NCI-H2227 (cell line): Measurements from ENCODE around the gene TMOD2.
A peak's percentile ranks its signal among the peaks of the same experiment; 100 is the strongest.
"Not testable (repeated sequence)": the region's sequence is repeated elsewhere in the genome, so short reads cannot be mapped to it uniquely, and the experiment has no call there.

Experiments
- DNase-seq: peaks from one replicate; lab custom pipeline; 2025; ENCODE audit not compliant: unreplicated experiment; lab: John Stamatoyannopoulos, UW

TMOD2 gene

DNA sequence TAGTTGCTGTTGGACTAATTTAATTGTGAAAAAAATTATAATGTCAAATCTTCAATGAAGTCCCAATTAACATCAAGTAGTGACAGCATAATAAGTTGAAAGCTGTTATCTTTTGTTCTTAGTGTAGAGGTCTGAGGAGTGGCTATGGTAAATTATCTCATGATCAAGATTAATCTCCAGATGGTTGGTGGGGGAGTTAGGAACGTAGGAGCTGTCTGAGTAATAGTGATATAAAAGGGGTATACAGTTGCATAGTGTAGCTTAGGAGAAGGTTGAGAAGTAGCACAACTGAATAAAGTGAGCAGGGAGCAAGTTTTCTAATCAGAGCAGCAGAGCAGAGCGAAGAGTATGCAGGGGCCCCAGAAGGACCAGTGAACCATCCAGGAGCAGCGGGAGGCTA lies 19.5 kb downstream of the TMOD2 start:
- DNase-seq: no peak

DNA sequence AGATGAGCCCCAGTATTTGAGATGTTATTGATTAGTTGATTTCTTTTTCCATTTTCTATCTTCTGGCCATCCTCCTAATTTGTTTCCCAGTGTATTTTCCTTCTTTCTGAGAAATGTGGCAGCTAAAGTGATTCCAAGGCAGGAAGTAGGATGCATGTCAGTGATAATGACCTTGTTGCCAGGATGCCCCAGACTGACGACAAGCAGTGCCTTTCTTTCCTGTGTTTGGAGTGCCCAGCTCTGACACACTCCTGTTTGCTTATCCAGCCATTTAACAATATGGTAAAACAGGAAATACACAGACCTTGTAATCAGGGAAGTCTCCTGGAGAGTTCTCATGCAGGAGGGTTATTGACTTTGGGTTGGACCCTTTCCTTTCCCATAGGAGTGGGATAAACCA lies 20.4 kb downstream of the TMOD2 start:
- no peak for DNase-seq

DNA sequence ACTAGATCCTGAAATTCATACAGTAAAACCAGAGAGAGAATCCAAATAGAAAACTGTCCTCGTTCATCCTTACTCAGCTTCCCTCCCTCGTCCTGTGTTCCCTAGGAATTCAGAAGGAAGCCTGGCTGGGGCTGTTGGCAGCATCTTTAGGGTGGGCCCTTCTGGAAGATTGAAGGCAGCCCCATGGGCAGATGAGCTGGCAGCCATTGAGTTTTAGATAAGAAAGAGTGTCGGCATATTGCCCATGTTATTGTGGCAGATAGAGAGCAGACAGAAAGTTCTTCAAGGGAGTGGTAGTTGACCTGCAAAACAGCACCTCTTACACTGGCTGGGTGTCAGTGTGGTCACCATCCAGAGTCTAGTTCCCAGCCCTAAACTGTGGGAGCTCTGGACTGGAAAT lies 23.5 kb downstream of the TMOD2 start:
- no peak for DNase-seq

DNA sequence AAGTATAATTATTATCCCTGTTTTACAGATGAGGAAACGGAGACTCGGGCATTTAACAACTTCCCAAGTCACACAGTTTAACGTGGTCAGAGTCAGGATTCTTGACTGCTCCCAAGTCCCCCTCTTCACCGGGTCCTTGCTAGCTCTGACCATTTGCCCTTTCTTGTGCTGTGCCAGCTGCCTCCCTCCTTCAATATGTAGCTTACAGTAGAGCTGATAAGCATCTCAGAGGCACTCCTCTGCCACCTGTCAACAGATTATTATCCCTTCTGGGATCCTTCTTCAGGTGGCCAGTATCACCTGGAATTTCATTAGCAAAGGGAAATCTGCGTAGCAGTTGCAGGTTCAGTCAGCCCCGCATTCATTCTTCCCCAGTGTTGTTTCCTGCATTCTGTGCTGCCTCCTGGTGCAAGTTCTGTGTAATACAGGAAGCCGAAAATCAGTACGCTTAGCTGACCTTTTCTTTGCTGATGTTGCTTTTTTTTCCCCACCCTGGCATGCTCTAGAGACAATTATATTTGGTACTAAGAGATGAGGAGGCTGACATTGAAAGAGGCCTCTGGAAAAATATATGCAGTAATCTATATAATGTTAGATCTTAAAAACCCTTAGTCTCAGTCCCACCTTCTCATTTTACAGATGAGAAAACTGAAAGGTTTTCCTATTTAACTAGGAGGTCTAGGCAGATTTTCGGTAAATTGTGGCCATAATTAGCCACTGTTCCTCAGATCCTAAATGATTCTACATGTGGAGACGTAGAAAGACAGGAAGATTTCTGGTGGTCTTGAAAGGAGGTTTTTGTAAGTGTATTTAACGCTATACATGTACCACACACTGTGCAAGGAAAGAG lies 24.8 kb downstream of the TMOD2 start:
- peak; percentile 50 for DNase-seq

DNA sequence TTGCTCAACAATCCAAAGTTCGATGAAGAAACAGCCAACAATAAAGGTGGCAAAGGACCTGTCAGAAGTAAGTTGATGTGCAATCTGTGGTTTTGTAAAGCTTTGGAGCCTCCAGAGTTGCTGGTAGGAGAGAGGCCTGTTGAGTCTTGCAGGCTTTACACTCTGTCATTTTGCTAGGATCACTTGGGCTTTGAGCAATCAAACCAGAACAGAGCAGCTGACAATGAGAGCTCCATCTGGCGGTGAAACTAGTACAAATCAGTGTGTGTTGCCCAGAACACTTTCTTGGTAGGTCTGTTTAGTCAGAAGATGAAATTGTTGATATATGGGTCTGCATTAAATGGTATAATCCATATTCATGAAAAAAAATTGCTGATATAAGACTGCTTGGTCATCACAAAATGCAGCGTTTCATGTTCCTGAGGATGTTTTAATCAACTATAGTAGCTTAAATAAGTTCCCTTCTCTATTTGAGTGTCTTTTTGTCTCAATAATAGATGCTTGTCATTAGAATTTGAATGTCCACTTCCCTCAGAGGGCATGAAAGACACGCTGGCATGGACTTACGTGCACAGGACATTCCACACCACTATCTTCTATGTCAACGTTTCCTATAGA lies 25.7 kb downstream of the TMOD2 start:
- peak; percentile 77 for DNase-seq

DNA sequence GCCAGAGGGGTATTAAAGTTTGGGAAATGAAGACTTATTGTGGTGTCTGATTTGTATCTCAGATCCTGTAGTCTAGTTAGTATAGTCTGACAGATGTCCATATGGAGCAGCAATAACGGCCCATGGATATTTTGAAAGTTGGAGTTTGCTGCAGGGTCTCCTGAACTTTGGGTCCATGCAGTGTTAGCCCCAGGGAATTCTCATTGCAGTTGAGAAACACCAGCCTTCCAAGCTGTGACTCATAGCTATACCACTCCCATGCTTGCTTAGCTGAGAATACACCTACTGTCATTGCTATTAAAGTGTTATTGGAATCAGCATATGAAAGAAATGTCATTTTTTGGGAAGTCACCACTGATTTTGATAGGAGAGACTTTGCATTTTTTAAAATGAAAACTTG lies 29.2 kb downstream of the TMOD2 start:
- no peak for DNase-seq

DNA sequence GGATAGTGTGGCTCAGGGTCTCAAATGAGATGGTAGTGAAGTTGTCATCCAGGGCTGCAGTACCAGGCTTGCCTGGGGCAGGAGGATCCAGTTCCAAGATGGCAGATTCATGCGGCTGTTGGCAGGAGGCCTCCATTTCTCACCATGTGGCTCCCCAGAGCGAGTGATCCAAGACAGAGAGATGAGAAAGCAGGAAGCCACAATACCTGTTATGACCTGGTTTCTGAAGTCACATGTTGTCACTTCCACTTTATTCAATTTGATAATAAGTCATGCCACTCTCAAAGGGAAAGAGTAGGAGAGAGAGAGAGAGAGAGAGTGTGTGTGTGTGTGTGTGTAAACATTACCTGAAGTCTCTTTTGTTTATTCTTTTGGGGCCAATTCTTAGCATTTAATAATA lies 30.1 kb downstream of the TMOD2 start:
- no peak for DNase-seq

DNA sequence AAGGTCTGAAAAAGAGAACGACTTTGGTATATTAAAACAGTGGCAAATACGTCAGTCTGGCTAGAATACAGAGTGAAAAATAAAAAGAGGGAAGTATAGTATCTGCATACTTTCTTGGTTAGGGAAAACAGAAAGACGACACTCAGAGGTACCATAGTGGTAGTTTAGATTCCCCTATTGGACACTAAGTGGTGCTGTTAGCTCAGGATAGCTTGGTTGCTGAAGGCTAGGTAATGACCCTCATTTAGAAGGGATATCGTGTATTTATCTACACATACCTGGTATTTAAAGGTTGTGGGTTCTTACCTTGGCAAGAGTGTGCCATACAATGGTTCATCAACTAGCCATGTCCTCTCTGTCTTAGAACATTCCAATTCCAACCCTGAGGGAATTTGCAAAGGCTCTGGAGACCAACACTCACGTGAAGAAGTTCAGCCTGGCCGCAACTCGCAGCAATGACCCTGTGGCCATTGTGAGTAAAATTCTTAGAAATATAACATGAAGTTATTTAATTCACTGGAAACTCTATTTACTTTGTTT lies 31.0 kb downstream of the TMOD2 start:
- DNase-seq: no peak

DNA sequence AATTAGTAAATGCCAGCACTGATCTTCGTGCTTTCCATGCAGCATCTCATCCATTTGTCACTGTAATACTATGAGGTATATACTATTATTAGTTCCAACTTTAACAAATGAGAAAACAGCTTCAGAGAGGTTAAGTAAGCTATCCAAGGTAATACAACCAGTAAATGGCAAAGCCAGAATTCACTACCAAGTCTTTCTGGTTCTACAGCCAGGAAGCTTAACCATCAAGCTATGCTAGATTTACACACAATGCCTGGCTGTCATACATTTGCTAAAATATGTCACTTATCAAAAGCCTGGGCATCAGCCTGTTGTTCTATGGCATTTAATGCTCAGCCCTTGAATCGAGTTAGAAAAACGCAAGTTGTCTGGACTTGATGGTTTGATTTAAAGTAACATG lies 32.6 kb downstream of the TMOD2 start:
- DNase-seq: no peak

DNA sequence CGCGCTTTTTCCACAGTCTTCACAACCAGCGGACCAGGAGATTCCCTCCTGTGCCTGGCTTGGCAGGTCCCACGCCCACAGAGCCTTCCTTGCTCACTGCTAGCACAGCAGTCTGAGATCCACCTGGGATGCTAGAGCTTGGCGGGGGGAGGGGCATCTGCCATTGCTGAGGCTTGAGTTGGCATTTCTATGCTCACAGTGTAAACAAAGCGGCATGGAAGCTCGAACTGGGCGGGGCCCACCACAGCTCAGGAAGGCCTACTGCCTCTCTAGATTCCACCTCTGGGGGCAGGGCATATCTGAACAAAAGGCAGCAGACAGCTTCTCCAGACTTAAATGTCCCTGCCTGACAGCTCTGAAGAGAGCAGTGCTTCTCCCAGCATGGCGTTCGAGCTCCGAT lies 35.7 kb downstream of the TMOD2 start:
- DNase-seq: not testable (repeated sequence)

DNA sequence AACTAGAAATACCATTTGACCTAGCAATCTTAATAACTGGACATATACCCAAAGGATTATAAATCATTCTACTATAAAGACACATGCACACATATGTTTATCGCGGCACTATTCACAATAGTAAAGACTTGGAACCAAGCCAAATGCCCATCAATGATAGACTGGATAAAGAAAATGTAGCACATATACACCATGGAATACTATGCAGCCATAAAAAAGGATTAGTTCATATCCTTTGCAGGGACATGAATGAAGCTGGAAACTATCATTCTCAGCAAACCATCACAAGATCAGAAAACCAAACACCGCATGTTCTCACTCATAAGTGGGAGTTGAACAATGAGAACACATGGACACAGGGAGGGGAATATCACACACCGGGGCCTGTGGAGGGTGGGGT lies 41.1 kb downstream of the TMOD2 start:
- DNase-seq: not testable (repeated sequence)

DNA sequence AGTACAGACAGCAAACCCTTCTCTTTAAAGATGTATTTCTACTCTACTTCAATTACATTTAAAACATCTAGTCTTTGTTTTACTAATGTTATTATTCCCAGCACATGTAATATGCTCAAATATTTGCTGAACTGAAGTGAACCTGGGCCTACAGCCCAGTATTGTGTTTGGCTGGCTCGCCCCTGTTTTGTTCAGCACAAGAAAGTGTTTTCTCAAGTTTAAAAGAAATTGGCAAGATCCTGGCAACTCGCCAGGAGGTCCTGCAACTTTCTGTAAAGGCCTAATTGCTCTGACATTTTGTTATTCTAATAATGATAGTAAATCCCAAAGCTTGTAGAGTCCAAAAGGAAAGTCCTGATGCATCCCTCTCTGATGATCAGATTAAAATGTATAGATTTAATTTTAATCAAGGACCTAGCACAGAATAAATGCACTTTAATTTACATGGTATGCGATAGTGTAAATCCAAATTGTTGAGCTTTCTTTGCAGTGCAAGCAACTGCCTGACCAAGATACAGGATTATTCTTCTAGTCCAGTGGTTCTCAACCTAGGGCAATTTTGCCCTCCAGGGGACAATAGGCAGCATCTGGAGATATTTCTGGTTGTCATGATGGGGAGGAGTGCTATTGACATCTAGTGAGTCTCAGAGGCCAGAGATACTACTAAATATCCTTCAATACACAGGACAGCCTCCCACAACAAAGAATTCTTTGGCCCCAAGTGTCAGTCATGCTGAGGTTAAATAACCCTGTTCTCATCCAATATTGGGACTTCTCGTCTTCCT lies 42.3 kb downstream of the TMOD2 start:
- no peak for DNase-seq

DNA sequence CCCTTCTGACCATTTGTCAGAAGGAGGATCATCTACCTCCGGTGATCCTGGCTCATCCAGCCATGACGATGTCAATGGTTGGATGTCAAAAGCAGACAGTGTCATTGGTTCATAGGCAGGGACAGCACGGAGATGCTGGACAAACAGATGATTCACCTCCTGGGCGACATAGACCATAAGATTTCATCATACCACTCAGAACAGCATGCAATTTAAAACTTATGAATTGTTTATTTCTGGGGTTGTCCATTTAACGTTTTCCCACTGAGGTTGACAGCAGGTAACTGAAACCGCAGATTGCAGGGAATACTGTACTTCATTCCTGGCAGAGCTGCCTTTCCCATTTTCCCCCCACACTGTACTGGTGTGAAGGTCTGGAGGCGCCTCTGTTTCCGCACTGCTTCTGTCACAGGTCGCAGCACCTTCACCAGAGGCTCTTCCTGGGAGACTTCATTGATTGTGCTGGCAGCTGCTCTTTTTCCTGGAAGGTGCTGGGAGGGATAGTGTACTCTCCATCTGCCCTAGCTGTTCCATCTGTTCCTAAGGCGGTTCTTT lies 45.5 kb downstream of the TMOD2 start:
- DNase-seq: no peak

DNA sequence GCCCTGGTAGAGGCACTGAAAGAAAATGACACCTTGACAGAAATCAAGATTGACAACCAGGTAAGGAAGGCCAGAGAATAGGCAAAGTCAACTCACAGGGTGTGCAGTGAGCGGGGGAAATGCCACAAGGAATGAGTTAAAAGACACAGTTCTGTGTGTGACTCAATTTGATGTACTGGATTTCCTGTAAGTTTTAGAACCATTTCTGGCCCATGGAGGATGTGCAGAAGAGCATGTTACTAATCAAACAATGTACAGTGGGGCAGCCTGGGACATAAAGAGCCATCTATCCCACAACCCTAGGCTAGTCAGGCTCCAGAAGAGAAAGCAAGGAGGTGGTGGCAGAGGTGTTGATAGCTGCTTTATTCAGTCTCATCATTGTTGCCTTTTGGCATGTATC lies 46.9 kb downstream of the TMOD2 start:
- DNase-seq: no peak

DNA sequence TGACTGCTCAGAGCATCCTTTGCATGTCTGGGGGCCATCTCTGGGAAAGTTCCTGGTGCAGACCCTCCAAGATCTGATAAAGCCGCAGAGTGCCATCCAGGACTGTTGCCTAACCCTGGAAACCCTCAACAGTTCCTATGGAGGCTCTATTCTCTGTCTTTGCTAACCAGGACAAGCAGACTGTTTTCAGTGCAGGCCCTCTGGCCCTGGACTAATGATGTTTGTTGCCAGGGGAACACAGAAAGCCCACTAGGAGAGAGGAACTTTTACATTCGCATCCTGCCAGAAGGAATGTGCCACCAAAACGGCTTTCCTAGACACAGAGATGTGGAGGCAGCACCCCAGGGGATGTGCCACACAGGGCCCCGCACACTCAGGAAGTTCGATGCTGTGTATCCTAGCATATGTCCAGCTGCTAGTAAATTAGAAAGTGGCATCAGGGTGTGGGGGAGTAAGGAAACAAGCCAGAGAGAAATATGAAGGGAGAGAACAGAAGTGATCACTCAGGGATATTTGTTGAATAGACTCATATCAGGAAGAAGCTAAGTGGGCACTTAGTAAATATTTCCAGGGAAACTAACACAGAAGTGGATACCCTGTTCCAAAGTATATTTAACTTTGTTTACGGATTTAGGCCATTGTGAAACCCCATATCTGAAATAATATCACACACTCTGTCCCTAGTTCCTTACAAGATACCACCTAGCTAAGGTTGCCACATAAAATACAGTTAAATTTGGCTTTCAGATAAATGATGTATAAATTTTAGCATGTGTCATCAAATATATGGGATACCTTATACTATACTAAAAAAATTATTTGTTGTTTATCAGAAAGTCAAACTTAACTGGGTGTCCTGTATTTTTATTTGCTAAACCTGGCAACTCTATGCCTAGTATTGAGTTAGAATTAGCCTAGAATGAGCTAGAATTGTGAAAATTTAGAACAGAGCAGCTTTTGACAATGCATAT lies 48.2 kb downstream of the TMOD2 start:
- no peak for DNase-seq

DNA sequence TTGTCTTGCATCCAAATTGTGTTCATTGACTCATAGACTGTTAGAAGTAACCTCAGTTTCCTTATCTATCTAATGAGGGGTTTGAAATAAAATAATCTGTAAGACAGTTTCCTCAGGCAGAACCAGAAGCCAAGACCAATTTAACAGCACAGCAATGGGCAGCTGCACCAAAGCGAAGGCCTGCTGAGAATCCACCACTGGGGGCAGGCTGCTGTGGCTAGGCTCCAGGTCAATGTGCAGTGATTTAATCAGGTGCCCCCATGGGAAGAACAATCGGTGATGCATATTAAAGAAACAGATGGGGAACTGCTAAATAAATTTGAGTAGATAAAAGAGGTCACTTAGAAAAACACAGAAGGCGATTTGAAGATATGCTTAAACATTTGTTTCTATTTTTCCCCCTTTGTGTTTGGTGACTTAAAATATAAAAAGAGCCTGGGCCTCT lies 50.0 kb downstream of the TMOD2 start:
- peak; percentile 10 for DNase-seq

DNA sequence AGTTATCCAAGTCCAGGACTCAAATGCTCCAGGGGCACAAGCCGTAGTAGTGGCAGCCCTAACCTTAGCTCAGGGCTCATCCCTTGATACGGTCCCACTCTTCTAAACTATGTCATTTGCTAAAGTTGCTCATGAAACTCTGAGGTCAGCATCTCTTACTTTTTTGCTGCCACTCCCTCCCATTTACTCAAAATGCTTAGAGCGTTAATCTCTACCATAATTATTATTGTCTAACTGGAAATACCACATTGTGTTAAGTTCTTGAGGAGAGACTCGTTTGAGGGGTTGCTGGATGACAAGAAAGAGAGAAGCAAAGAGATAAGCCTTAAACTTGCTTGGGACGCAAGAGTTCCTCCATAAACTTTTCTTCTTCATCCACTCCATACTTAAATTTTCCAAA lies 51.2 kb downstream of the TMOD2 start:
- no peak for DNase-seq

DNA sequence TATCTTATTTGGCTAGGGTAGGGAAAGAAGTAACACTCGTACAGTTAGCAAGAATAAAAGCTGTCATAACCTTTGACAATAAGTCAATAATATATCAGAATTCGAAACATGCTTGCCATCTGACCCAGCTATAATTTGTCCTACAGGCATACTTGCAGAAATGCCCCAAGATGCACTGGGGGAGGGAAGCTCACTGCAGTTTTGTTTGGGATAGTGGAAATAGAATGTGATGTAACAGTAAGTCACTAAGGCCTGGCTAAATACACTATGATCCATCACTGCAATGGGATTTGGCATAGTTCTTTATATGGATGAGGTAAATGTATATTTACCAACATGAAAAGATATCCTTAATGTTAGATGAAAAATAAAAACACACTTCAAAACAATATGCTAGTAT lies 52.6 kb downstream of the TMOD2 start:
- no peak for DNase-seq

DNA sequence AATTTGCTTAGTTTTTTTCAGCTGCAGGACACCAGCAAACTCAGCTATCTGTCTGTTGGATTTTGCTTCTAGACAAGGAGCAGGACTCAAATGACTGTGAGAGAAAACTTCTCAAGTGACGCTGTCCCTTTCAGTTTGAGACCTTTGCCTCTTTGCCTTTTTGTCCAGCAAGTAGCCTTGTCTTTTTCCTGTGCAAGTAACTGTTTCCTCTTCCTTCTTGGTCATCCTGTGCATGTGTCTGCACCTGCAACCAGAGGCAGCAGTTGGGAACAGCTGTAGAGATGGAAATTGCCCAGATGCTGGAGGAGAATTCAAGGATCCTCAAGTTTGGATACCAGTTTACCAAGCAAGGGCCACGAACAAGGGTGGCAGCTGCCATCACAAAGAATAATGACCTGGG lies 54.7 kb downstream of the TMOD2 start:
- DNase-seq: no peak

DNA sequence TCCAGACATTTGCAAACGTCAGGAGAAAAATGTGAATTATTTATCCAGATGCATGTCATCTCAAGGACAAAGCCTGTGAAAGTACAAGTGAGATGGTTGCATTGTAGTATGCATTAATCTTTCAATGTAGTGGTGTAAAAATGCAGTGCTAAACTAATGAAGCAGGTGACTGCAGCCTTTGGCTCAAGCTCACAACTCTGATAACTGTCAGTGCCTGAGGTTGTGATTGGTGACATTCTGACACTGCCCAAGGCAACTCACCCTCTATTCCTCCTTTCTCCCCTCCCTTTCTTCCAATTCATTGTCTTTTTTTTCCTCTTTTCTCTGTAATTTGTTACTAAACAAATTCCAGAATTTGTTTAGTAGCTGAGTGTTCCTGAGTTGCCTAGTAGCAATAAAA lies 58.1 kb downstream of the TMOD2 start:
- DNase-seq: no peak
